WTC11 (cell line): ENCODE data around the gene AMHR2. TPM values are rescaled to one million over a fixed set of nuclear protein-coding genes. Genes with fewer than 3 reads are reported as not detected.

Experiments
- ATAC-seq: fragments of 200-7000 bp; cut with Tn5 transposase; 2 replicates; pipeline ENCODE4 v1.10.0; 2021; ENCODE audit warnings: mild to moderate bottlenecking, moderate library complexity
- CTCF ChIA-PET: fragments of 300-600 bp; sonication (Branson Sonifier 250); formaldehyde crosslinking; loops from one replicate; lab custom pipeline; 2021; ENCODE audit warnings: antibody characterized with exemption; lab: Charles Lee
- POLR2A ChIA-PET: fragments of 350-600 bp; sonication (Branson Sonifier 250); formaldehyde crosslinking; loops from one replicate; lab custom pipeline; 2021; ENCODE audit warnings: antibody characterized with exemption; lab: Charles Lee
- DNase-seq: peaks from one replicate; pipeline ENCODE4 v3.0.0; 2021; ENCODE audit warnings: low spot score
- H3K27ac Mint-ChIP-seq: 2 replicates; pipeline ENCODE4 v1.8.0; 2021; ENCODE audit warnings: mixed read lengths
- H3K27me3 Mint-ChIP-seq: 2 replicates; pipeline ENCODE4 v1.8.0; 2021; ENCODE audit warnings: low read depth, mild to moderate bottlenecking, moderate library complexity, mixed read lengths
- H3K36me3 Mint-ChIP-seq: 2 replicates; pipeline ENCODE4 v1.8.0; 2021; ENCODE audit warnings: mixed read lengths
- H3K4me1 Mint-ChIP-seq: 2 replicates; pipeline ENCODE4 v1.8.0; 2022; ENCODE audit warnings: mixed read lengths
- H3K4me3 Mint-ChIP-seq: 2 replicates; pipeline ENCODE4 v1.8.0; 2021; ENCODE audit warnings: mild to moderate bottlenecking, moderate library complexity, mixed read lengths
- H3K9me3 Mint-ChIP-seq: 2 replicates; pipeline ENCODE4 v1.8.0; 2021; ENCODE audit warnings: mixed read lengths
- ATF1 ChIP-seq: sonication (generic); formaldehyde crosslinking; IDR thresholded peaks from 2 replicates; pipeline ENCODE4 v1.8.1; 2023; ENCODE audit warnings: mild to moderate bottlenecking, moderate library complexity, missing genetic modification reagents
- CREM ChIP-seq: sonication (generic); formaldehyde crosslinking; IDR thresholded peaks from 2 replicates; pipeline ENCODE4 v1.8.1; 2022; ENCODE audit warnings: mild to moderate bottlenecking, missing genetic modification reagents, moderate library complexity
- ETV6 ChIP-seq: sonication (generic); formaldehyde crosslinking; IDR thresholded peaks from 2 replicates; pipeline ENCODE4 v1.8.1; 2022; ENCODE audit warnings: mild to moderate bottlenecking, missing genetic modification reagents
- FOXP1 ChIP-seq: sonication (generic); formaldehyde crosslinking; IDR thresholded peaks from 2 replicates; pipeline ENCODE4 v1.8.0; 2022; ENCODE audit warnings: missing genetic modification reagents, mild to moderate bottlenecking, moderate library complexity, borderline replicate concordance
- GTF2I ChIP-seq: fragments of 250-450 bp; sonication (Bioruptor Pico); conservative IDR thresholded peaks from 2 replicates; pipeline ENCODE4 v1.4.0; 2021; ENCODE audit warnings: mild to moderate bottlenecking
- JAZF1 ChIP-seq: fragments of 250-450 bp; sonication (Bioruptor Pico); IDR thresholded peaks from 2 replicates; pipeline ENCODE4 v1.9.0; 2021; ENCODE audit warnings: moderate library complexity, mild to moderate bottlenecking, inconsistent platforms
- NFYB ChIP-seq: sonication (generic); formaldehyde crosslinking; conservative IDR thresholded peaks from 2 replicates; pipeline ENCODE4 v1.8.0; 2022; ENCODE audit warnings: low read depth, missing genetic modification reagents
- NR1H2 ChIP-seq: sonication (generic); formaldehyde crosslinking; IDR thresholded peaks from 2 replicates; pipeline ENCODE4 v1.9.0; 2021; ENCODE audit warnings: mild to moderate bottlenecking, moderate library complexity, missing genetic modification reagents
- NR3C1 ChIP-seq: sonication (generic); formaldehyde crosslinking; conservative IDR thresholded peaks from 2 replicates; pipeline ENCODE4 v1.8.1; 2023; ENCODE audit warnings: low read depth, mild to moderate bottlenecking, missing genetic modification reagents
- OVOL2 ChIP-seq: fragments of 250-450 bp; sonication (Bioruptor Pico); IDR thresholded peaks from 2 replicates; pipeline ENCODE4 v1.9.0; 2021; ENCODE audit warnings: mild to moderate bottlenecking, borderline replicate concordance
- SMAD3 ChIP-seq: sonication (generic); formaldehyde crosslinking; IDR thresholded peaks from 2 replicates; pipeline ENCODE4 v1.8.0; 2022; ENCODE audit warnings: missing genetic modification reagents, mild to moderate bottlenecking, borderline replicate concordance
- SMAD4 ChIP-seq: sonication (generic); formaldehyde crosslinking; IDR thresholded peaks from 2 replicates; pipeline ENCODE4 v1.8.0; 2022; ENCODE audit warnings: mild to moderate bottlenecking, missing genetic modification reagents
- SP1 ChIP-seq: sonication (generic); formaldehyde crosslinking; conservative IDR thresholded peaks from 2 replicates; pipeline ENCODE4 v1.8.1; 2022; ENCODE audit warnings: missing genetic modification reagents
- ZNF317 ChIP-seq: sonication (generic); formaldehyde crosslinking; IDR thresholded peaks from 2 replicates; pipeline ENCODE4 v1.8.1; 2023; ENCODE audit warnings: low read depth, mild to moderate bottlenecking, moderate library complexity, missing genetic modification reagents, borderline replicate concordance
- total RNA-seq: library from RNA; stranded (reverse); gene quantifications from 3 replicates; pipeline ENCODE4 v1.2.3, GENCODE V29; 2021
- TF ChIP-seq, protein P1 (sequence below): fragments of 250-450 bp; sonication (Bioruptor Pico); IDR thresholded peaks from 2 replicates; pipeline ENCODE4 v1.8.0; 2021; ENCODE audit warnings: mild to moderate bottlenecking
- TF ChIP-seq, protein P2 (sequence below): sonication (generic); formaldehyde crosslinking; IDR thresholded peaks from 2 replicates; pipeline ENCODE4 v1.8.1; 2022; ENCODE audit warnings: low read depth, mild to moderate bottlenecking, moderate library complexity, missing genetic modification reagents, borderline replicate concordance
- TF ChIP-seq, protein P3 (sequence below): fragments of 250-450 bp; sonication (Bioruptor Pico); IDR thresholded peaks from 2 replicates; pipeline ENCODE4 v1.9.0; 2021; ENCODE audit warnings: mild to moderate bottlenecking
- TF ChIP-seq, protein P4 (sequence below): sonication (generic); formaldehyde crosslinking; IDR thresholded peaks from 2 replicates; pipeline ENCODE4 v1.8.0; 2022; ENCODE audit warnings: mild to moderate bottlenecking, missing genetic modification reagents
- TF ChIP-seq, protein P5 (sequence below): sonication (generic); formaldehyde crosslinking; IDR thresholded peaks from 2 replicates; pipeline ENCODE4 v1.8.1; 2023; ENCODE audit warnings: mild to moderate bottlenecking, missing genetic modification reagents, moderate library complexity
- TF ChIP-seq, protein P6 (sequence below): sonication (generic); formaldehyde crosslinking; IDR thresholded peaks from 2 replicates; pipeline ENCODE4 v1.8.0; 2022; ENCODE audit warnings: mild to moderate bottlenecking, missing genetic modification reagents
- TF ChIP-seq, protein P7 (sequence below): sonication (generic); formaldehyde crosslinking; IDR thresholded peaks from 2 replicates; pipeline ENCODE4 v1.8.0; 2022; ENCODE audit warnings: mild to moderate bottlenecking, missing genetic modification reagents

The AMHR2 gene
- total RNA-seq, 1 experiment from 2014 or later = not detected

DNA sequence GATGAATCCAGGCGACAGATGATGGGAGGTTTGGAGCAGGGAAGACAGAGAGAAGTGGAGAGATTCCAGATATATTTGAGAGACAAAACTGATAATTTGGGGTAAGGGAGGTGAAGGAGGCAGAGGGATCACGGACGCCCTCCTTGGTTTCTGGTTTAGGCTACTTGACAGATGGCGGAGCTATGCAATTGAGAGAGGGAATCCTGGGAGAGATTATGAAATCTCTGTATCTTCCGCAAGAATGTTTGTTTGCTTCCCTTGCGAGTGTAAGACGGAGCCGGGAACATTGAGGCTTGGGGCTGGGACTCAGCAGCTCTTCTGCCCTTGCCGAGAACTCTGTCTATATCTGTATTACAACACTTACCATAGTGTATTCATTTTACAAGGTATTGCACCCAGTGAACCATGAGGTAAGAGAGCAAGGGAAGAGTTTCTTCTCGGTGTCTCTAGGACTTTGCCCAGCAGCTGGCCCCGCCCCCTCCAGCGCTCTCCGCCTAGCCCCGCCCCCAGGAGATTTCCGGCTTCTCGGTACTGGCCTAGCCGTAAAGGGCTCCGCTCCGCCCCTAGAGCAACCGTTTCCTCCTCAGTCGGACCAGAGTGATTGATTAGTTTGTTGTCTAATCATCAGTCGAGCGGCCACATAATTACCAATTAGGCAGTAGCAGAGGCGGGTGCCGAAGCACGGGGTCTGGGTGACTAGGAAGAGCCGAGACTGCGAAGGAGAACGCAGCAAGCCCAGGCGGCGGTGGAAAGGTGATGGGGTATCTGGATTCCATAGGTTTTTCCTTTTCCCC, 17.6 kb downstream of the AMHR2 start, which contains the start of gene PRR13:
Gene PRR13 (plus strand): TSS at position 695 of the 794 bp plus-strand sequence. CDS start 981 bp downstream, outside the sequence.
- CTCF ChIA-PET = interaction anchor here (0.9 to 1.3 kb wide), 5 partner anchors 20 to 120 kb away, joined by 3 to 14 read pairs (median 8); partner anchors contain the start of gene AAAS

DNA sequence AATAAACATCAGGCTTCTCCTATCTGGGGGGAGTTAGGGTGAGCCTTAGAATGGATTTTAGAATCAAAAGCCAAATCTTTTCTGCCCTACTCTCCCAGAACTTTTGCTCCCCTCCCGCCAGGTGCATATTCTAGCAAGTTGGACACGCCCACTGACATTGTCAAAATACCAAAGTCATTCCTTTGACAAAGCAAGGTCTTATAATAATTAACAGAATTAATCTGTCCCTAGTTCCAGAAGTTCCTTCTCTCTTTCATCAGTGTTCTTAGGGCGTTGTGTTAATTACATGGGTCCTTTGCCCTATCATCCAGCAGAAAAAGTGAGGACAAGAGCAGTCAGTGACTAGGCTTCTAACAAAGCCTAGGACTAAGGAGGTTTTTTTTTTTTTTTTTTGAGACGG, 20.3 kb downstream of the AMHR2 start:
- Mint-ChIP-seq H3K9me3 (no peaks in the 10 kb centered on the region), H3K4me1 (peaks cover 32% of the 10 kb centered on the region), H3K27ac (peak overlapping the region; percentile 55), H3K4me3 (peak overlapping the region; percentile 94), H3K36me3 (peaks cover 40% of the 10 kb centered on the region), H3K27me3 (no peaks in the 10 kb centered on the region)
- POLR2A ChIA-PET = no interaction called here
- CTCF ChIA-PET = interaction anchor here (1.4 kb wide), 1 partner anchor 122 kb away, joined by 4 read pairs; the partner anchor contains the start of gene AAAS
- ATAC-seq (no peak), DNase-seq (no peak)
- no peak for TF ChIP-seq OVOL2
- TF ChIP-seq GTF2I (CRISPR knock-in tag) = no peak
- TF ChIP-seq JAZF1 = no peak
- TF ChIP-seq NR1H2 = no peak
- TF ChIP-seq ETV6 (CRISPR knock-in tag) = no peak
- TF ChIP-seq SMAD4 (CRISPR knock-in tag) = no peak
- TF ChIP-seq ATF1 (CRISPR knock-in tag) = no peak
- TF ChIP-seq FOXP1 (CRISPR knock-in tag) = no peak
- TF ChIP-seq, protein P1, sequence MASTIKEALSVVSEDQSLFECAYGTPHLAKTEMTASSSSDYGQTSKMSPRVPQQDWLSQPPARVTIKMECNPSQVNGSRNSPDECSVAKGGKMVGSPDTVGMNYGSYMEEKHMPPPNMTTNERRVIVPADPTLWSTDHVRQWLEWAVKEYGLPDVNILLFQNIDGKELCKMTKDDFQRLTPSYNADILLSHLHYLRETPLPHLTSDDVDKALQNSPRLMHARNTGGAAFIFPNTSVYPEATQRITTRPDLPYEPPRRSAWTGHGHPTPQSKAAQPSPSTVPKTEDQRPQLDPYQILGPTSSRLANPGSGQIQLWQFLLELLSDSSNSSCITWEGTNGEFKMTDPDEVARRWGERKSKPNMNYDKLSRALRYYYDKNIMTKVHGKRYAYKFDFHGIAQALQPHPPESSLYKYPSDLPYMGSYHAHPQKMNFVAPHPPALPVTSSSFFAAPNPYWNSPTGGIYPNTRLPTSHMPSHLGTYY = no peak
- TF ChIP-seq, protein P2, sequence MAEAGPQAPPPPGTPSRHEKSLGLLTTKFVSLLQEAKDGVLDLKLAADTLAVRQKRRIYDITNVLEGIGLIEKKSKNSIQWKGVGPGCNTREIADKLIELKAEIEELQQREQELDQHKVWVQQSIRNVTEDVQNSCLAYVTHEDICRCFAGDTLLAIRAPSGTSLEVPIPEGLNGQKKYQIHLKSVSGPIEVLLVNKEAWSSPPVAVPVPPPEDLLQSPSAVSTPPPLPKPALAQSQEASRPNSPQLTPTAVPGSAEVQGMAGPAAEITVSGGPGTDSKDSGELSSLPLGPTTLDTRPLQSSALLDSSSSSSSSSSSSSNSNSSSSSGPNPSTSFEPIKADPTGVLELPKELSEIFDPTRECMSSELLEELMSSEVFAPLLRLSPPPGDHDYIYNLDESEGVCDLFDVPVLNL (CRISPR knock-in tag) = no peak
- TF ChIP-seq, protein P3, sequence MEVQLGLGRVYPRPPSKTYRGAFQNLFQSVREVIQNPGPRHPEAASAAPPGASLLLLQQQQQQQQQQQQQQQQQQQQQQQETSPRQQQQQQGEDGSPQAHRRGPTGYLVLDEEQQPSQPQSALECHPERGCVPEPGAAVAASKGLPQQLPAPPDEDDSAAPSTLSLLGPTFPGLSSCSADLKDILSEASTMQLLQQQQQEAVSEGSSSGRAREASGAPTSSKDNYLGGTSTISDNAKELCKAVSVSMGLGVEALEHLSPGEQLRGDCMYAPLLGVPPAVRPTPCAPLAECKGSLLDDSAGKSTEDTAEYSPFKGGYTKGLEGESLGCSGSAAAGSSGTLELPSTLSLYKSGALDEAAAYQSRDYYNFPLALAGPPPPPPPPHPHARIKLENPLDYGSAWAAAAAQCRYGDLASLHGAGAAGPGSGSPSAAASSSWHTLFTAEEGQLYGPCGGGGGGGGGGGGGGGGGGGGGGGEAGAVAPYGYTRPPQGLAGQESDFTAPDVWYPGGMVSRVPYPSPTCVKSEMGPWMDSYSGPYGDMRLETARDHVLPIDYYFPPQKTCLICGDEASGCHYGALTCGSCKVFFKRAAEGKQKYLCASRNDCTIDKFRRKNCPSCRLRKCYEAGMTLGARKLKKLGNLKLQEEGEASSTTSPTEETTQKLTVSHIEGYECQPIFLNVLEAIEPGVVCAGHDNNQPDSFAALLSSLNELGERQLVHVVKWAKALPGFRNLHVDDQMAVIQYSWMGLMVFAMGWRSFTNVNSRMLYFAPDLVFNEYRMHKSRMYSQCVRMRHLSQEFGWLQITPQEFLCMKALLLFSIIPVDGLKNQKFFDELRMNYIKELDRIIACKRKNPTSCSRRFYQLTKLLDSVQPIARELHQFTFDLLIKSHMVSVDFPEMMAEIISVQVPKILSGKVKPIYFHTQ (CRISPR knock-in tag) = no peak
- TF ChIP-seq NFYB = no peak

More for the DNA sequence above, 17.6 kb downstream of the AMHR2 start, which contains the start of gene PRR13:
- Mint-ChIP-seq H3K4me3 (peak within 1 kb of the TSS; percentile 94), H3K36me3 (peaks cover 25% of the 10 kb centered on the region), H3K27ac (peak within 1 kb of the TSS; percentile 99), H3K4me1 (peaks cover 32% of the 10 kb centered on the region), H3K9me3 (no peaks in the 10 kb centered on the region), H3K27me3 (no peaks in the 10 kb centered on the region)
- TF ChIP-seq, protein P4, sequence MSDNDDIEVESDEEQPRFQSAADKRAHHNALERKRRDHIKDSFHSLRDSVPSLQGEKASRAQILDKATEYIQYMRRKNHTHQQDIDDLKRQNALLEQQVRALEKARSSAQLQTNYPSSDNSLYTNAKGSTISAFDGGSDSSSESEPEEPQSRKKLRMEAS = peak; percentile 53; the same call in 1 of the 2 replicates
- peak; percentile 79 for TF ChIP-seq NFYB
- peak; percentile 78; the same call in 1 of the 2 replicates for TF ChIP-seq ZNF317
- TF ChIP-seq SMAD3 (CRISPR knock-in tag) = no peak
- 0 out of 2 replicates have a peak, but pooled peaks have one; percentile 26 for TF ChIP-seq ETV6 (CRISPR knock-in tag)
- TF ChIP-seq, protein P5, sequence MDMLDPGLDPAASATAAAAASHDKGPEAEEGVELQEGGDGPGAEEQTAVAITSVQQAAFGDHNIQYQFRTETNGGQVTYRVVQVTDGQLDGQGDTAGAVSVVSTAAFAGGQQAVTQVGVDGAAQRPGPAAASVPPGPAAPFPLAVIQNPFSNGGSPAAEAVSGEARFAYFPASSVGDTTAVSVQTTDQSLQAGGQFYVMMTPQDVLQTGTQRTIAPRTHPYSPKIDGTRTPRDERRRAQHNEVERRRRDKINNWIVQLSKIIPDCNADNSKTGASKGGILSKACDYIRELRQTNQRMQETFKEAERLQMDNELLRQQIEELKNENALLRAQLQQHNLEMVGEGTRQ (CRISPR knock-in tag) = peak; percentile 64
- TF ChIP-seq, protein P6, sequence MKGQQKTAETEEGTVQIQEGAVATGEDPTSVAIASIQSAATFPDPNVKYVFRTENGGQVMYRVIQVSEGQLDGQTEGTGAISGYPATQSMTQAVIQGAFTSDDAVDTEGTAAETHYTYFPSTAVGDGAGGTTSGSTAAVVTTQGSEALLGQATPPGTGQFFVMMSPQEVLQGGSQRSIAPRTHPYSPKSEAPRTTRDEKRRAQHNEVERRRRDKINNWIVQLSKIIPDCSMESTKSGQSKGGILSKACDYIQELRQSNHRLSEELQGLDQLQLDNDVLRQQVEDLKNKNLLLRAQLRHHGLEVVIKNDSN (CRISPR knock-in tag) = peak; percentile 52; the same call in 1 of the 2 replicates
- TF ChIP-seq, protein P7, sequence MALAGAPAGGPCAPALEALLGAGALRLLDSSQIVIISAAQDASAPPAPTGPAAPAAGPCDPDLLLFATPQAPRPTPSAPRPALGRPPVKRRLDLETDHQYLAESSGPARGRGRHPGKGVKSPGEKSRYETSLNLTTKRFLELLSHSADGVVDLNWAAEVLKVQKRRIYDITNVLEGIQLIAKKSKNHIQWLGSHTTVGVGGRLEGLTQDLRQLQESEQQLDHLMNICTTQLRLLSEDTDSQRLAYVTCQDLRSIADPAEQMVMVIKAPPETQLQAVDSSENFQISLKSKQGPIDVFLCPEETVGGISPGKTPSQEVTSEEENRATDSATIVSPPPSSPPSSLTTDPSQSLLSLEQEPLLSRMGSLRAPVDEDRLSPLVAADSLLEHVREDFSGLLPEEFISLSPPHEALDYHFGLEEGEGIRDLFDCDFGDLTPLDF (CRISPR knock-in tag) = no peak
- TF ChIP-seq NR3C1 = no peak
- 0 out of 2 replicates have a peak, but pooled peaks have one; percentile 29 for TF ChIP-seq CREM (CRISPR knock-in tag)
- no peak for TF ChIP-seq NR1H2
- 0 out of 2 replicates have a peak, but pooled peaks have one; percentile 61 for TF ChIP-seq SP1
- POLR2A ChIA-PET = interaction anchor here (0.7 to 1.3 kb wide), 7 partner anchors 10 to 226 kb away, joined by 3 to 7 read pairs (median 4); partner anchors contain the start of genes AAAS and SP1
- DNase-seq (peak; percentile 99), ATAC-seq (peak; percentile 99)
